ENCODE measurements around the gene XIRP2. TPM values are rescaled to one million over a fixed set of nuclear protein-coding genes. Genes with fewer than 3 reads are reported as not detected.

The XIRP2 gene
- total RNA-seq, 1 donor: 0.09 TPM

DNA sequence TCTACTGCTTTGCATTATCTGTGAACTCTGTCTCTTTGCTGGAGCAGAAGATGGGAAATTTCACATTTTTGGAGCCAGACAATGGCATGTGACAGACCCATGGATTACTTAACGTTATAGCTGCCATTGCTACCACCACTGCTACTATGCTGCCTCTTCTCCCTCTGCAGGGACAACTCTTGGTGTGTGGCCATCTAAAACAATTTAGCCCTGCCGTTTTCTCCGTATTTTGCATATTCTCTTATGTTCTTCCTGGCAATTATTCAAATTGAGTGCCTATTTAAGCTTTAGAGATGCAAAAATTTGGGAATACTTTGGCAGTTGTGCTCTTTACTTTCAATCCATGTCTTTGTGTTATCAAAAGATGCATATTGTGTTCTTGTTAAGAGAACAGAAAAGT, 386.8 kb downstream of the XIRP2 start:
- no peak for TF ChIP-seq CTCF (IDR thresholded peaks at IDR 0.05; ENCODE audit: insufficient read depth, low read length)
- no peak overlapping the region for H3K4me3 ChIP-seq (ENCODE audit: low read depth, low read length)
- DNase-seq (ENCODE audit: low read depth): no peak

GRCh38 chr2:167279810-167280209, 391.5 kb downstream of the XIRP2 start:
- DNase-seq (ENCODE audit: low read depth): no peak
- no peak for TF ChIP-seq CTCF (IDR thresholded peaks at IDR 0.05; ENCODE audit: insufficient read depth, low read length)
- H3K4me3 ChIP-seq (ENCODE audit: low read depth, low read length): no peak overlapping the region

DNA sequence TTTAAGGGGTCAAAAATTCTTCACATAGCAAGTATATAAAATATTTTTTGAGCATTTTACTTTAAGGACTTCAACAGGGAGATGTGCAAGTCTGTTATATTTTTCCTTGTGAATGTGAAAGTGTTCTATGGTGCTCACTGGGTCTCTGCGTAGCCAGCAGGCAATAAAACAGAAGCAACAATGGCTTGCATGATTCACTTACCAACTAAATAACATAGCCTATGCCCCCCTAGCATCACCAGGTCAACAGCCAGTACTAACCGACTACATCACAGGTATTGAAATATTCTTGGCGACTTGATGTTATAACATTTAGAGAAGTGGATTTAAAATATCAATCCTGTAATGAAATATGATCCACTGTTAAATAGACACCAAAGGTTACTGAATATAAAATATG, 398.9 kb downstream of the XIRP2 start:
- no peak for TF ChIP-seq CTCF (IDR thresholded peaks at IDR 0.05; ENCODE audit: insufficient read depth, low read length)
- no peak overlapping the region for H3K4me3 ChIP-seq (ENCODE audit: low read depth, low read length)
- DNase-seq (ENCODE audit: low read depth): no peak

GRCh38 chr2:167289651-167290410, 401.6 kb downstream of the XIRP2 start:
- no peak for TF ChIP-seq CTCF (IDR thresholded peaks at IDR 0.05; ENCODE audit: insufficient read depth, low read length)
- DNase-seq (ENCODE audit: low read depth): no peak
- H3K4me3 ChIP-seq (ENCODE audit: low read depth, low read length): no peak overlapping the region

- peak within 1 kb of the TSS; percentile 68 for H3K4me3 ChIP-seq (ENCODE audit: low read depth, low read length)
- no peak for TF ChIP-seq CTCF (IDR thresholded peaks at IDR 0.05; ENCODE audit: insufficient read depth, low read length)
- peak; percentile 80 for DNase-seq (ENCODE audit: low read depth)
These were observed 404.3 kb downstream of the XIRP2 start, which contains the start of gene B3GALT1 for GRCh38 chr2:167292430-167293171. Gene B3GALT1, plus strand, starts transcription at chr2:167293001.

DNA sequence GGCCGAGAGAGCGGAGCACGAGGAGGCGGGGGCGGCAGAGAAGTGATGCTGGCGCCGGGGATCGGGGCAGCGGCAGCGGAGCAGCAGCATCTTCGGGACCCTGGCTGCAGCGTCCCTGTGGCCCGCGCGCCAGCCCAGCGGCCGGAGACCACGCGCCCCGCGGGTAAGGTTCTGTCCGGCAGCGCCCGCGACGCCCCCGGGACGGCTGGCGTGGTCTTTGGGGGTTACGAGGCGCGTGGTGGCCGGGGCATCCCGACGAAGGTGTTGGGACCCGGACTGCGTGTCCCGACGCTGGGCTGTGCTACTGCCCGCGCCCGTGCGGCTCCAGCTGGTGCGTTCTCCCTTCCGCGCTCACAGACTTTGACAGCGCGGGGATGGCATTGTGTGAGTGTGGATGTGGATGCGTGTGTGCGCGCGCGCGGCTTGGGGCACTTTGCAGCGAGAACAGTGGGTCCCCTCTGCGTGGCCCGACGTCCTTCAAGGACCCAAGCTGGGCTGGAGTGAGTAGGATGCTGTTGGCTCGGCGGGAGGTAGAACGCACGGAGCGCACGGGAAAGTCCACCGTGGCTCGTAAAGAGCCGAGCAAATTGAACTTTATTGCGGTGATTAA, 405.0 kb downstream of the XIRP2 start:
- peak overlapping the region; percentile 68 for H3K4me3 ChIP-seq (ENCODE audit: low read depth, low read length)
- no peak for TF ChIP-seq CTCF (IDR thresholded peaks at IDR 0.05; ENCODE audit: insufficient read depth, low read length)
- peak; percentile 12 for DNase-seq (ENCODE audit: low read depth)

Data from fibroblast of the aortic adventitia (primary cell).